ENCODE results near the gene DNAJB5. TPM values are rescaled to one million over a fixed set of nuclear protein-coding genes. Genes with fewer than 3 reads are reported as not detected.

Gene DNAJB5
- total RNA-seq, 2 donors from 2014 or later = 51.0 to 61.5 TPM

DNA sequence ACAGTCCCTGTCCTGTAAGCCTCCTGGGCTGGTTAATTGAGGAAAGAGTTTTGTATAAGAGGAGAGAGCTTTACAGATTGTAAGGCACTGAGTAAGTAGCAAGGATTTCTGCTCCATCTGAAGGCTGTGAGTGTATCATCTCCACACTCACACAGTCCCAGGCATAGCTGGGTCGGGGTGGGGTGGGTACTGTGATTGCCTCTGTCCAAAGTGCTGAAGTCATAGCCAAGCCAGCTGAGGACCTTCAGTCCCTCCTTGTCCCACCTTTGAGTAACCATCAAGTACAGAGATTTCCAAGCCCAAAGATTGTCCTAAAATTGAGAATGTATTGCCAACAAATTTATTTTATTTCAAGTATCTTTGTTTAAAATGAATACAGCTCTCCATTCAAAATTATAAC is 5.5 kb upstream of the DNAJB5 start:
- Histone ChIP-seq H3K27me3 (replicated peaks; ENCODE audit: insufficient read depth) (no peaks in the 10 kb centered on the region), H3K4me1 (ENCODE audit: control insufficient read depth in 1 of 2, low read depth in 2 of 2) (peaks cover 6 to 31% of the 10 kb centered on the region in 2 donors), H3K9me3 (no peaks in the 10 kb centered on the region), H3K4me3 (no peak overlapping the region), H3K36me3 (no peaks in the 10 kb centered on the region), H3K27ac (no peak overlapping the region)
- DNase-seq (ENCODE audit: low spot score) = no peak
- ATAC-seq (ENCODE audit: insufficient number of reproducible peaks, low FRiP score, low read depth) = no peak
- TF ChIP-seq, protein P1, sequence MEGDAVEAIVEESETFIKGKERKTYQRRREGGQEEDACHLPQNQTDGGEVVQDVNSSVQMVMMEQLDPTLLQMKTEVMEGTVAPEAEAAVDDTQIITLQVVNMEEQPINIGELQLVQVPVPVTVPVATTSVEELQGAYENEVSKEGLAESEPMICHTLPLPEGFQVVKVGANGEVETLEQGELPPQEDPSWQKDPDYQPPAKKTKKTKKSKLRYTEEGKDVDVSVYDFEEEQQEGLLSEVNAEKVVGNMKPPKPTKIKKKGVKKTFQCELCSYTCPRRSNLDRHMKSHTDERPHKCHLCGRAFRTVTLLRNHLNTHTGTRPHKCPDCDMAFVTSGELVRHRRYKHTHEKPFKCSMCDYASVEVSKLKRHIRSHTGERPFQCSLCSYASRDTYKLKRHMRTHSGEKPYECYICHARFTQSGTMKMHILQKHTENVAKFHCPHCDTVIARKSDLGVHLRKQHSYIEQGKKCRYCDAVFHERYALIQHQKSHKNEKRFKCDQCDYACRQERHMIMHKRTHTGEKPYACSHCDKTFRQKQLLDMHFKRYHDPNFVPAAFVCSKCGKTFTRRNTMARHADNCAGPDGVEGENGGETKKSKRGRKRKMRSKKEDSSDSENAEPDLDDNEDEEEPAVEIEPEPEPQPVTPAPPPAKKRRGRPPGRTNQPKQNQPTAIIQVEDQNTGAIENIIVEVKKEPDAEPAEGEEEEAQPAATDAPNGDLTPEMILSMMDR (IDR thresholded peaks at IDR 0.05) = no peak

DNA sequence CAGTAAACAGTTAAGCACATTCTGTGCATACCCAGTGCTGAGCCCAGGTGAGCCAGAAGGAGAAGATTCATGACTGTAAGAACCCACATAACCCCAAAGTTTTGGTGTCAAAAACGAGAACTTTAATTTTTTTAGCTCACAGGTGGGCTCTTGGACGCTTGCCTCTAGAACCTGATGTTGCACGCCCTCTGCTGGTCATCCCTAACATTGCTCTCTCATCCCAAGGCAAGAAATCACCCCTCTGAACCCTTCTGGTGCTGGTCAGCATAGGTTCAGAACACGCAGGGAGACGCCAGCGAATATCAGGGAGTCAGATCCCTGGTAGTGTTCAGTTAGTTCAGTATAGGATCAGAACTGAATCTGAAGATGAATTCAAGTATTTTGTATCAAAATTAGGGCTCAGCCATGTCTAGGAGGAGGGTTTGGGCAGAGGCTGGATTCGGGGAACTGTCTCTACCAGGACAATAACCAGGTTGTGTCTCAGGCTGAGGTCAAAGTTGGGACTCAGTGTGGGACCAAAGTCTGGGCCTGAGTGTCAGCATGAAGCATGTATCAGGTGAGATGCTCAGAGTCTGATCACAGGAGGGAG is 4.1 kb upstream of the DNAJB5 start:
- DNase-seq (ENCODE audit: low spot score) (no peak), ATAC-seq (ENCODE audit: insufficient number of reproducible peaks, low FRiP score, low read depth) (no peak)

DNA sequence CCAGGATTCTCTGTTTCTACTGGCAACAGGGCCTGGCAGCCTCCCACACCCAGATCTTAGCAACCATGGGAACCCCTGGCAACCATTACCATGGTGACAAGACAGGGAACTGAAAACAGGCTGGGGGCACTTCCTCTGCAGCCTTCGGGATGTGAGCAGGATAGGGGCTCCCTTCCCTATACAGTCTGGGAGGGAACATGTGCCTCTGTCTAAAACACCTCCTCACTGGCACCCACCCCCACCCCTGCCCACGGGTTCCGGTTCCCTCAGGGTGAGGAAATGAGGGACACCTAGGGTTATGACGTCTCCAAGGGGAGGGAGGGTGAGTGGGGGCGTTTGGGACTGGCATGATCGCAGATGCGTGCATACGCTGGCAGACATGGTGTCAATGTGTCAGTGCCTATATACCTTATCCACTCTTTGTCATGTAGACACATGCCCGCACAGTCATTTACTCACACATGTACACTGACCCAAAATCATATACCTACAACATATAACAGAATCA is 3.0 kb upstream of the DNAJB5 start:
- ATAC-seq (ENCODE audit: insufficient number of reproducible peaks, low FRiP score, low read depth) = no peak
- Histone ChIP-seq H3K4me1 (ENCODE audit: control insufficient read depth in 1 of 2, low read depth in 2 of 2) (peaks cover 8 to 31% of the 10 kb centered on the region in 2 donors), H3K36me3 (no peaks in the 10 kb centered on the region), H3K4me3 (no peak overlapping the region), H3K9me3 (no peaks in the 10 kb centered on the region), H3K27ac (no peak overlapping the region), H3K27me3 (replicated peaks; ENCODE audit: insufficient read depth) (no peaks in the 10 kb centered on the region)
- TF ChIP-seq, protein P1 (IDR thresholded peaks at IDR 0.05) = no peak
- no peak for DNase-seq (ENCODE audit: low spot score)

More for the DNA sequence above, 4.1 kb upstream of the DNAJB5 start:
- Histone ChIP-seq H3K27me3 (replicated peaks; ENCODE audit: insufficient read depth) (no peaks in the 10 kb centered on the region), H3K4me3 (no peak overlapping the region), H3K9me3 (no peaks in the 10 kb centered on the region), H3K36me3 (no peaks in the 10 kb centered on the region), H3K27ac (no peak overlapping the region), H3K4me1 (ENCODE audit: control insufficient read depth in 1 of 2, low read depth in 2 of 2) (peaks cover 6 to 31% of the 10 kb centered on the region in 2 donors)
- TF ChIP-seq, protein P1 (IDR thresholded peaks at IDR 0.05) = peak; percentile 76

DNA sequence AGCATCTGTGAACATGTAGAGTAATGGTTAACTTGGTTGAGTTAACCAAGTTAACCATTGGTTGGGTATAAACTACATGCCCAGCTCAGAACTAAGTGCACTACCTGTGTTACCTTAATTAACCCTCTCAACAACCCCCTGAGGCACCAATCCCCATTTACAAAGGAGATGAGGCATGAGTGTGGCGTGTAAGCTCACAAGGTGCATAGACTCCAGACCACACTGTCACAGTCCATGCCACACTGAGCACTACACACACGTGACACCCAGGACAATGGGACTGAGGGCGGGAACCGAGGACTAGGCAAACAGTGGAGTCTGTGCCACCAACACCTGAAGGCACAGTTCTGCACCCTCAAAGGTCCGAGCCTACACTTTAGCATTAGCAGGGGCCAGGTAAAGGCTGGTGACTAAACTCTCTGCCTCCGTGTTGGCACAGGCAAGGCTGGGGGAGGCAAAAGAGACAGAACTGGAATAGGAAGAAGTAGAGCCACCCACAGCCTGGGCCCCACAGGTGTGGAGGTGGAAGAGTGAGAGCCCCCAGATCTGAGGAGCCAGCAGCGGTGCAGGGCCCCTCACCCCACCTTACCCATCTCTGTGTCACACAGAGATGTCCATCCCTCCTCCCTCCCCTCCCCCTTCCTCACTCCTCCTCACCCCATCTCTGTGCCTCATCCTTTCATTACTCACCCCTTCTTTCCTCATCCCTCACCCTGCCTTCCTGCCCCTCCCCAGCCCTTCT is 2.2 kb upstream of the DNAJB5 start:
- H3K27me3 ChIP-seq (replicated peaks; ENCODE audit: insufficient read depth) = no peaks in the 10 kb centered on the region
- no peak overlapping the region for H3K4me3 ChIP-seq
- DNase-seq (ENCODE audit: low spot score) (no peak), ATAC-seq (ENCODE audit: insufficient number of reproducible peaks, low FRiP score, low read depth) (no peak)
- no peak overlapping the region for H3K27ac ChIP-seq
- TF ChIP-seq, protein P1 (IDR thresholded peaks at IDR 0.05) = no peak
- peaks cover 13 to 31% of the 10 kb centered on the region in 2 donors for H3K4me1 ChIP-seq (ENCODE audit: control insufficient read depth in 1 of 2, low read depth in 2 of 2)
- no peaks in the 10 kb centered on the region for H3K9me3 ChIP-seq
- H3K36me3 ChIP-seq = no peaks in the 10 kb centered on the region

DNA sequence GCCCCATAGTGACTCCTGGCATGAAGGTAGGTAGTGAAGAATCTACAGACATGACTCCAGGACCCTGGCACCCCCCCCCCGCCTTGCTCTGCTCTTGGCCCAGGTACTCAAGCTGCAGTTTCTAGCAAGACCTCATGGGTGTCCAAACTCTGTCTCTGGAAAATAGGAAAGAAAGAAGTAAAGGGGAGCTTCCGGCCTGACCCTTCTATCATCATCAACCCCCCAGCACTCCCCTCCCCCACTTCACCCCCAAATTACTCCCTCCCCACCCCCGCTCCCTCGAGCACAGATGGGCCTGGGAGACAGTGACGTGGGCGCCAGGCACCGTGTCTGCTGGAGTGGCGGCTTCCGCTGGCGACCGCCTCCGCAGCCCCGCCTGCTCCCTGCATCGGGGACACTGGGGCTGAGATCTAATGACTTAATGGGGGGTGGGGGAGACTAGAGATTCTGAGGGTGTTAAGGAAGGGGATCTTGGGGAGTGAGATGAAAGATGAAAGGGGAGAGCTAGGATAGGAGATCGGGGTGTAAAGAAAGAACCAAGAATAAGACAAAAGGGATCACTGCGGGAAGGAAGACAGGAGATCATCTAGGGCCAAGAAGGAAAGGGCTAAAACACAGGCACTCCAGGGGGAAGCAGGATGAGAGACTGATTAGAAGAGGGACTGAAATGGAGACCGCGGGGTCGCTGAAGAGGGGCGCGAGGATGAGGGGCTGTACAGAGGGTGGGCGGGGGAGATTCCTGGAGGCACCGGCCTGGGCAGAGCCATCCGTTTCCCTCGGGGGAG is 1.1 kb upstream of the DNAJB5 start:
- Histone ChIP-seq H3K9me3 (no peaks in the 10 kb centered on the region), H3K36me3 (no peaks in the 10 kb centered on the region), H3K27me3 (replicated peaks; ENCODE audit: insufficient read depth) (no peaks in the 10 kb centered on the region), H3K4me1 (ENCODE audit: control insufficient read depth in 1 of 2, low read depth in 2 of 2) (peaks cover 20 to 34% of the 10 kb centered on the region in 2 donors), H3K27ac (peak overlapping the region; percentile 80 to 100), H3K4me3 (peak overlapping the region; percentile 79)
- DNase-seq (ENCODE audit: low spot score) = no peak
- no peak for ATAC-seq (ENCODE audit: insufficient number of reproducible peaks, low FRiP score, low read depth)
- TF ChIP-seq, protein P1 (IDR thresholded peaks at IDR 0.05) = no peak
